Retina (tissue), 1 donor: ENCODE measurements around the gene PACSIN3.
"Not testable (repeated sequence)": the region's sequence is repeated elsewhere in the genome, so short reads cannot be mapped to it uniquely, and the experiment has no call there.

Experiments
- DNase-seq: peaks from one replicate; pipeline ENCODE4 v3.0.0-alpha.2; 2016

Gene PACSIN3

GRCh38 chr11:47186076-47186699 lies at the start of gene PACSIN3:
PACSIN3 (minus strand) TSS chr11:47186434; CDS start chr11:47182727, 3,707 bp downstream.
- peak; percentile 70 for DNase-seq

GRCh38 chr11:47235163-47235562 lies 48.9 kb upstream of the PACSIN3 start:
- no peak for DNase-seq

GRCh38 chr11:47234669-47235100 lies 48.5 kb upstream of the PACSIN3 start:
- no peak for DNase-seq

- no peak for DNase-seq
Measured at GRCh38 chr11:47233989-47234668, 47.9 kb upstream of the PACSIN3 start.

GRCh38 chr11:47233051-47233450 lies 46.8 kb upstream of the PACSIN3 start:
- no peak for DNase-seq

- DNase-seq = no peak
Measured at GRCh38 chr11:47229161-47229560, 42.9 kb upstream of the PACSIN3 start.

- DNase-seq = no peak
Measured at GRCh38 chr11:47225552-47226400, 39.5 kb upstream of the PACSIN3 start.

- no peak for DNase-seq
Measured at GRCh38 chr11:47222696-47223095, 36.5 kb upstream of the PACSIN3 start.

GRCh38 chr11:47220401-47220821 lies 34.2 kb upstream of the PACSIN3 start:
- DNase-seq = no peak

GRCh38 chr11:47216121-47216798 lies 30.0 kb upstream of the PACSIN3 start:
- peak; percentile 42 for DNase-seq

GRCh38 chr11:47215366-47215910 lies 29.2 kb upstream of the PACSIN3 start:
- DNase-seq = no peak

- no peak for DNase-seq
Measured at GRCh38 chr11:47213950-47214565, 27.8 kb upstream of the PACSIN3 start.

GRCh38 chr11:47212938-47213337 lies 26.7 kb upstream of the PACSIN3 start:
- no peak for DNase-seq

GRCh38 chr11:47208628-47209027 lies 22.4 kb upstream of the PACSIN3 start:
- DNase-seq = no peak

- not testable (repeated sequence) for DNase-seq
Measured at GRCh38 chr11:47208008-47208552, 21.8 kb upstream of the PACSIN3 start.

- DNase-seq = no peak
Measured at GRCh38 chr11:47207459-47207858, 21.2 kb upstream of the PACSIN3 start.

GRCh38 chr11:47206577-47206976 lies 20.3 kb upstream of the PACSIN3 start:
- DNase-seq = not testable (repeated sequence)

GRCh38 chr11:47204637-47204989 lies 18.4 kb upstream of the PACSIN3 start:
- DNase-seq = no peak

- DNase-seq = no peak
Measured at GRCh38 chr11:47202576-47202975, 16.3 kb upstream of the PACSIN3 start.

- no peak for DNase-seq
Measured at GRCh38 chr11:47201015-47201414, 14.8 kb upstream of the PACSIN3 start.

- not testable (repeated sequence) for DNase-seq
Measured at GRCh38 chr11:47198161-47198560, 11.9 kb upstream of the PACSIN3 start.

- DNase-seq = no peak
Measured at GRCh38 chr11:47192111-47192510, 5.9 kb upstream of the PACSIN3 start.
